GM12878 (cell line): ENCODE data around the gene COX18. TPM values are rescaled to one million over a fixed set of nuclear protein-coding genes. Genes with fewer than 3 reads are reported as not detected.
A peak's percentile ranks its signal among the peaks of the same experiment; 100 is the strongest.

Source experiments
- ATAC-seq: fragments of 200-7000 bp; cut with Tn5 transposase; 3 replicates; pipeline ENCODE4 v1.9.1; 2020; ENCODE audit warnings: mild to moderate bottlenecking, moderate library complexity
- Bru-seq: library from RNA; stranded (reverse); fragments of 400-500 nt; gene quantifications from one replicate; lab custom pipeline; 2021; lab: Mats Ljungman, UMichigan
- BruChase-seq, 2 experiments: library from RNA; stranded (reverse); fragments of 400-500 nt; gene quantifications; one replicate each; lab custom pipeline; 2021; lab: Mats Ljungman, UMichigan
- BruUV-seq: library from RNA; stranded (reverse); fragments of 400-500 nt; replicated peaks from 2 replicates; lab custom pipeline; 2021; lab: Mats Ljungman, UMichigan
- CTCF ChIA-PET: fragments of 300-600 bp; sonication (Branson Sonifier 250); formaldehyde crosslinking; extraction: SDS; loops from one replicate; lab custom pipeline; 2021; ENCODE audit warnings: inconsistent platforms; lab: Yijun Ruan, JAX
- POLR2A ChIA-PET: fragments of 350-600 bp; formaldehyde crosslinking; extraction: SDS; loops from one replicate; lab custom pipeline; 2021; ENCODE audit warnings: inconsistent platforms; lab: Charles Lee
- RAD21 ChIA-PET: fragments of 300-600 bp; sonication (Branson Sonifier 250); formaldehyde crosslinking; loops from one replicate; lab custom pipeline; 2023; ENCODE audit warnings: antibody characterized with exemption; ENCODE audit not compliant: unreplicated experiment; lab: Charles Lee
- SMC1A ChIA-PET: fragments of 300-600 bp; sonication (Branson Sonifier 250); formaldehyde crosslinking; loops from one replicate; lab custom pipeline; 2023; ENCODE audit not compliant: unreplicated experiment, uncharacterized antibody; lab: Charles Lee
- DNase-seq: peaks from one replicate; pipeline ENCODE4 v3.0.0-alpha.2; 2011; ENCODE audit warnings: low read depth, low spot score
- FAIRE-seq: peaks from 3 replicates; lab custom pipeline; 2011; peaks lifted over from hg19 to GRCh38; lab: Jason Lieb, UNC
- H2AFZ ChIP-seq: 2 replicates; pipeline ENCODE4 v1.6.0; 2011; ENCODE audit warnings: low read depth, low read length, control low read depth; ENCODE audit not compliant: control insufficient read depth
- H3K27ac ChIP-seq: 2 replicates; pipeline ENCODE4 v1.5.1; 2011; ENCODE audit warnings: control low read depth; ENCODE audit not compliant: control insufficient read depth, insufficient read depth
- H3K27me3 ChIP-seq, 2 experiments: replicated peaks in 1 of 2; 2 replicates each; pipeline versions ENCODE4 v1.6.0 to v1.6.1; 2011; ENCODE audit warnings: low read length in 1 of 2; ENCODE audit not compliant: control insufficient read depth in 2 of 2, insufficient read depth in 2 of 2
- H3K36me3 ChIP-seq, 2 experiments: 2 replicates each; pipeline ENCODE4 v1.5.1; 2011; ENCODE audit warnings: low read length in 1 of 2; ENCODE audit not compliant: control insufficient read depth in 2 of 2, insufficient read depth in 2 of 2
- H3K4me1 ChIP-seq: 2 replicates; pipeline ENCODE4 v1.6.1; 2011; ENCODE audit warnings: mild to moderate bottlenecking, low read length, moderate library complexity, mixed read lengths; ENCODE audit not compliant: control insufficient read depth, insufficient read depth
- H3K4me2 ChIP-seq: 2 replicates; pipeline ENCODE4 v1.6.0; 2011; ENCODE audit warnings: control low read depth; ENCODE audit not compliant: control insufficient read depth, insufficient read depth
- H3K4me3 ChIP-seq: fragments of 200-600 bp; sonication (generic); 2 replicates; pipeline ENCODE4 v1.5.1; 2016
- H3K79me2 ChIP-seq: 2 replicates; pipeline ENCODE4 v1.6.0; 2011; ENCODE audit warnings: low read length; ENCODE audit not compliant: control insufficient read depth, insufficient read depth
- H3K9ac ChIP-seq: 2 replicates; pipeline ENCODE4 v1.8.0; 2011; ENCODE audit warnings: low read length, control low read depth, mixed read lengths; ENCODE audit not compliant: control insufficient read depth, insufficient read depth
- H3K9me3 ChIP-seq: replicated peaks from 3 replicates; pipeline ENCODE4 v1.5.1; 2011; ENCODE audit warnings: mild to moderate bottlenecking, low read length; ENCODE audit not compliant: control insufficient read depth, insufficient read depth
- H4K20me1 ChIP-seq: 2 replicates; pipeline ENCODE4 v1.6.0; 2011; ENCODE audit not compliant: control insufficient read depth, insufficient read depth
- BCL3 ChIP-seq: IDR thresholded peaks from 2 replicates; pipeline ENCODE4 v1.6.1; 2011; ENCODE audit warnings: borderline replicate concordance, low read depth, mild to moderate bottlenecking, moderate library complexity, low read length; ENCODE audit not compliant: insufficient read depth, poor library complexity, severe bottlenecking
- BCLAF1 ChIP-seq: fragments of 450-650 bp; IDR thresholded peaks from 2 replicates; pipeline ENCODE4 v1.6.1; 2017; ENCODE audit warnings: antibody characterized with exemption, mild to moderate bottlenecking, moderate library complexity
- FOXM1 ChIP-seq: IDR thresholded peaks from 2 replicates; pipeline ENCODE4 v1.6.1; 2012; ENCODE audit warnings: low read depth, mild to moderate bottlenecking, inconsistent platforms, low read length, moderate library complexity
- POLR2AphosphoS2 ChIP-seq: IDR thresholded peaks from 2 replicates; pipeline ENCODE4 v1.6.1; 2011; ENCODE audit warnings: low read depth, mild to moderate bottlenecking, low read length, improper control_type of control experiment, moderate library complexity
- SIX5 ChIP-seq: IDR thresholded peaks from 2 replicates; pipeline ENCODE4 v1.6.1; 2011; ENCODE audit warnings: mild to moderate bottlenecking, low read depth, low read length, moderate library complexity; ENCODE audit not compliant: severe bottlenecking
- TBL1XR1 ChIP-seq: IDR thresholded peaks from 2 replicates; pipeline ENCODE4 v1.6.1; 2012; ENCODE audit warnings: low read depth, low read length, improper control_type of control experiment
- ZBED1 ChIP-seq: IDR thresholded peaks from 2 replicates; pipeline ENCODE4 v1.6.1; 2016; ENCODE audit warnings: borderline replicate concordance
- WGBS: methylation state at CpG from one replicate; pipeline ENCODE4 v1.1.6; 2016; ENCODE audit warnings: low lambda C conversion rate; ENCODE audit not compliant: insufficient replicate concordance, insufficient coverage; ENCODE audit errors: missing lambda C conversion rate; 5-methylcytosine and 5-hydroxymethylcytosine counted together
- in situ Hi-C: fragments of 300-500 bp; cut with MboI; formaldehyde crosslinking; loops from 9 replicates; pipeline ENCODE4 v1.14.3; 2018; ENCODE audit warnings: mixed read lengths
- intact Hi-C: fragments of 100-400 bp; cut with micrococcal nuclease; formaldehyde crosslinking; loops from one replicate; pipeline ENCODE4 v1.14.2; 2022; ENCODE audit not compliant: unreplicated experiment
- long read RNA-seq, 2 experiments: library from polyadenylated mRNA; unstranded; transcript quantifications; one replicate each; pipeline ENCODE4 v2.0.0, GENCODE V29; 2019 to 2020
- polyA minus RNA-seq, 3 experiments: library from RNA; depleted of rRNA, polyadenylated mRNA; stranded (reverse); fragments of >200 nt; gene quantifications; 2 replicates each; pipeline ENCODE4 v1.2.3, GENCODE V29; 2011
- polyA plus RNA-seq, 11 experiments: library from polyadenylated mRNA; depleted of rRNA in 4 of 11; unstranded in 6 of 11; stranded (reverse) in 5 of 11; fragments of >200 nt; fragmentation: Nextera tagmentation in 4 of 11; fragmentation: Illumina TruSeq in 1 of 11; extraction: Ambion mirVana in 4 of 11; extraction: Trizol in 1 of 11; gene quantifications; 1 replicate in 1 of 11; 2 replicates in 10 of 11; pipeline versions ENCODE4 v1.2.1 to v1.2.3, GENCODE V29; 2011 to 2016; ENCODE audit warnings: inconsistent platforms in 2 of 11, missing spikeins in 2 of 11, low read depth in 1 of 11
- total RNA-seq, 4 experiments: library from RNA; depleted of rRNA in 3 of 4; stranded (reverse); fragments of >200 nt in 3 of 4; fragmentation: Illumina TruSeq in 1 of 4; extraction: Trizol in 1 of 4; gene quantifications; 2 replicates each; pipeline versions ENCODE4 v1.2.1 to v1.2.3, GENCODE V29; 2013 to 2021
- TF ChIP-seq, protein P1 (sequence below): fragments of 450-650 bp; IDR thresholded peaks from 2 replicates; pipeline ENCODE4 v1.6.1; 2018; ENCODE audit warnings: mild to moderate bottlenecking, low read depth, moderate library complexity; ENCODE audit not compliant: partially characterized antibody

COX18 gene
- 24.3 and 25.0 TPM in 2 replicates for total RNA-seq (2013; cell fraction: nucleolus; rRNA removed)
- total RNA-seq (2014; rRNA removed) (36.4 and 38.4 TPM in 2 replicates), total RNA-seq (2014; rRNA removed; fragmentation: Illumina TruSeq; extraction: Trizol) (16.9 and 17.6 TPM in 2 replicates), total RNA-seq (2021) (22.0 and 24.5 TPM in 2 replicates), polyA plus RNA-seq (2011; rRNA removed) (28.5 and 31.9 TPM in 2 replicates), polyA plus RNA-seq (2014; fragmentation: Illumina TruSeq; extraction: Trizol) (18.6 and 19.7 TPM in 2 replicates), polyA plus RNA-seq (2014; fragmentation: Nextera tagmentation; extraction: Ambion mirVana) (10 to 100 TPM in 1 of 2 experiments, 1 to 10 TPM in 1; 7.2 to 10.2 TPM), polyA plus RNA-seq (2014; rRNA removed) (26.3 and 26.6 TPM in 2 replicates), polyA plus RNA-seq (2016; fragmentation: Nextera tagmentation; extraction: Ambion mirVana) (10 to 100 TPM in 1 of 2 experiments, 1 to 10 TPM in 1; 9.9 to 11.4 TPM), polyA minus RNA-seq (2011; rRNA and poly(A)+ RNA removed) (44.8 and 45.2 TPM in 2 replicates), Bru-seq, nascent RNA (percentile 80 among the genes with signal in this experiment), BruChase-seq, experiment 1, labeled RNA remaining after a 6-hour chase (percentile 73 among the genes with signal in this experiment), BruChase-seq, experiment 2, labeled RNA remaining after a 2-hour chase (percentile 71 among the genes with signal in this experiment)
- 8.4 TPM for polyA plus RNA-seq (2011; ENCODE audit: low read depth)
- polyA plus RNA-seq (2011; cell fraction: cytosol; rRNA removed), result 29.9 and 30.6 TPM in 2 replicates
- polyA plus RNA-seq (2011; cell fraction: nucleus; rRNA removed), result 15.9 and 17.0 TPM in 2 replicates
- 8.6 and 14.4 TPM in 2 replicates for polyA plus RNA-seq (2012)
- polyA minus RNA-seq (2011; cell fraction: cytosol; rRNA and poly(A)+ RNA removed), result 15.5 and 20.0 TPM in 2 replicates
- 17.4 and 27.1 TPM in 2 replicates for polyA minus RNA-seq (2011; cell fraction: nucleus; rRNA and poly(A)+ RNA removed)
- long read RNA-seq, experiment 1, full-length matches to known transcripts, result 2 of 3 reads
- long read RNA-seq, experiment 1, partial matches to known transcripts, result 0 of 3 reads
- long read RNA-seq, experiment 1, other reads (novel, unspliced or antisense), result 1 of 3 reads
- long read RNA-seq, experiment 2, full-length matches to known transcripts, result 4 of 15 reads
- long read RNA-seq, experiment 2, partial matches to known transcripts, result 1 of 15 reads
- long read RNA-seq, experiment 2, other reads (novel, unspliced or antisense), result 10 of 15 reads

DNA sequence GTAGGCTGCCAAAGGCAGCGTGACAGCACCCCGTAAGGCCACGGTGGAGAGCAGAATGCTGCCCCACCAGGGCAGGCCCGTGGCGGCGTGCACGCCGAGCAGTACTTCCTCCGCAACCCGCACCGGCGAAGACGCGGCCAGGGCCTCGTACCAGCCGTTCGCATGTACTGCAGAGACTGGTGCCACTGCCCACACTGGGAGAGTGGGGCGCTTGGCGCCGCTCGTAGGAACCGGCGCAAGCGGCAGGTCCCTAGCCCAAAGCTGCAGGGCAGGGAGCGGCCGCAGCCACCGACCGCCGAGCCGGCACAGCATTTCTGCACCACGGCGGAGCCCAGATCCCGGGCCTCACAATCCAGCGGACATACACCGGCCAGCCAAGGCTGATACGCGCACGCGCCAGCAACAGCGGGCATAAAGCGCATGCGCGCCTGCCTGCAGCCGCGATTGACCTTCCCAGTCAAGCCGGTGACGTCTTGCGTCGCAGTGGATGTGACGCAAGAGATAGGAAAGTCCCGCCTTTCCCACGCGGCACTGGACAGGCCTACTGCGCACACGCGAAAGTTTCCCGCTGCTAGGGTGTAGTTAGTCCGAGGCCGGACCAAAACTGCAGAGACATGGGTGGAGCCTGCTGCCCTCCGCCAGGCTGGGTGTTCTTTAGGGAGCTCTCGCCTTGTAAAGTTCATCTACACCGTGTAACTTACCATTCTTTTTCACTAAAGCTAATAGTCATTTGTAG, at the start of gene COX18:
COX18 (minus strand) TSS at position 379 of the 736 bp plus-strand sequence; CDS start at position 312, 67 bp downstream.
- CTCF ChIA-PET, result interaction anchor here (1.4 to 3.0 kb wide), 6 partner anchors 10 to 188 kb away, joined by 4 to 11 read pairs (median 8); no protein-coding TSS in a partner anchor
- H4K20me1 ChIP-seq, result no peaks in the 10 kb centered on the region
- peaks cover 29% of the 10 kb centered on the region for H3K79me2 ChIP-seq
- H2AFZ ChIP-seq, result peak within 1 kb of the TSS; percentile 88
- H3K4me3 ChIP-seq, result peak within 1 kb of the TSS; percentile 75
- H3K9me3 ChIP-seq, result no peaks in the 10 kb centered on the region
- intact Hi-C loops (loop anchor here (1.0 to 2.0 kb wide), 2 partner anchors 63 to 190 kb away; no protein-coding TSS in a partner anchor), in situ Hi-C loops (loop anchor here (25.0 kb wide), 1 partner anchor 1093 kb away; the partner anchor contains the start of gene MTHFD2L)
- no TSS peak for BruUV-seq
- no peaks in the 10 kb centered on the region for H3K27me3 ChIP-seq
- peak within 1 kb of the TSS; percentile 91 for H3K4me2 ChIP-seq
- peaks cover 0 to 12% of the 10 kb centered on the region in 2 experiments; a peak in 3 of 4 replicates for H3K36me3 ChIP-seq
- RAD21 ChIA-PET, result interaction anchor here (0.9 to 1.8 kb wide), 3 partner anchors 11 to 189 kb away, joined by 3 to 6 read pairs (median 3); partner anchors contain the start of gene ANKRD17
- WGBS, result 2% methylated on average over 57 of the region's 62 CpGs
- H3K4me1 ChIP-seq, result peaks cover 4% of the 10 kb centered on the region; the same call in 1 of the 2 replicates
- H3K9ac ChIP-seq, result peak within 1 kb of the TSS; percentile 85
- peak; percentile 99 for FAIRE-seq
- peak; percentile 97 for DNase-seq
- SMC1A ChIA-PET, result interaction anchor here (1.1 to 2.2 kb wide), 4 partner anchors 11 to 191 kb away, joined by 3 to 10 read pairs (median 4); no protein-coding TSS in a partner anchor
- POLR2A ChIA-PET, result interaction anchor here (0.6 to 5.2 kb wide), 3 partner anchors 11 to 189 kb away, joined by 7 to 27 read pairs (median 11); partner anchors contain the start of gene ANKRD17
- ATAC-seq, result peak; percentile 88
- H3K27ac ChIP-seq, result peak within 1 kb of the TSS; percentile 97
- TF ChIP-seq POLR2AphosphoS2, result peak; percentile 96
- TF ChIP-seq ZBED1, result peak; percentile 45; the same call in 1 of the 2 replicates
- TF ChIP-seq FOXM1, result peak; percentile 30; the same call in 1 of the 2 replicates
- peak; percentile 16 for TF ChIP-seq SIX5
- TF ChIP-seq, protein P1, sequence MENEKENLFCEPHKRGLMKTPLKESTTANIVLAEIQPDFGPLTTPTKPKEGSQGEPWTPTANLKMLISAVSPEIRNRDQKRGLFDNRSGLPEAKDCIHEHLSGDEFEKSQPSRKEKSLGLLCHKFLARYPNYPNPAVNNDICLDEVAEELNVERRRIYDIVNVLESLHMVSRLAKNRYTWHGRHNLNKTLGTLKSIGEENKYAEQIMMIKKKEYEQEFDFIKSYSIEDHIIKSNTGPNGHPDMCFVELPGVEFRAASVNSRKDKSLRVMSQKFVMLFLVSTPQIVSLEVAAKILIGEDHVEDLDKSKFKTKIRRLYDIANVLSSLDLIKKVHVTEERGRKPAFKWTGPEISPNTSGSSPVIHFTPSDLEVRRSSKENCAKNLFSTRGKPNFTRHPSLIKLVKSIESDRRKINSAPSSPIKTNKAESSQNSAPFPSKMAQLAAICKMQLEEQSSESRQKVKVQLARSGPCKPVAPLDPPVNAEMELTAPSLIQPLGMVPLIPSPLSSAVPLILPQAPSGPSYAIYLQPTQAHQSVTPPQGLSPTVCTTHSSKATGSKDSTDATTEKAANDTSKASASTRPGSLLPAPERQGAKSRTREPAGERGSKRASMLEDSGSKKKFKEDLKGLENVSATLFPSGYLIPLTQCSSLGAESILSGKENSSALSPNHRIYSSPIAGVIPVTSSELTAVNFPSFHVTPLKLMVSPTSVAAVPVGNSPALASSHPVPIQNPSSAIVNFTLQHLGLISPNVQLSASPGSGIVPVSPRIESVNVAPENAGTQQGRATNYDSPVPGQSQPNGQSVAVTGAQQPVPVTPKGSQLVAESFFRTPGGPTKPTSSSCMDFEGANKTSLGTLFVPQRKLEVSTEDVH, result no peak
- TF ChIP-seq BCL3, result peak; percentile 87
- peak; percentile 79; the same call in 1 of the 2 replicates for TF ChIP-seq BCLAF1
- TF ChIP-seq TBL1XR1, result 0 out of 2 replicates have a peak, but pooled peaks have one; percentile 30
